Activated naive CD8-positive, alpha-beta T cell (primary cell): ENCODE results near the gene YKT6.
"Not testable (repeated sequence)": the region's sequence is repeated elsewhere in the genome, so short reads cannot be mapped to it uniquely, and the experiment has no call there.

Experiments
- H3K27ac Mint-ChIP-seq: one replicate; pipeline ENCODE4 v1.8.0; 2021; ENCODE audit warnings: mixed read lengths
- H3K27me3 Mint-ChIP-seq: one replicate; pipeline ENCODE4 v1.8.0; 2021; ENCODE audit warnings: mixed read lengths
- H3K36me3 Mint-ChIP-seq: one replicate; pipeline ENCODE4 v1.8.0; 2021; ENCODE audit warnings: mixed read lengths
- H3K4me1 Mint-ChIP-seq: one replicate; pipeline ENCODE4 v1.8.0; 2021; ENCODE audit warnings: low read depth, mixed read lengths
- H3K4me3 Mint-ChIP-seq: one replicate; pipeline ENCODE4 v1.8.0; 2021; ENCODE audit warnings: mild to moderate bottlenecking, mixed read lengths
- H3K9me3 Mint-ChIP-seq: one replicate; pipeline ENCODE4 v1.8.0; 2021; ENCODE audit warnings: low read depth, mixed read lengths

The YKT6 gene

DNA sequence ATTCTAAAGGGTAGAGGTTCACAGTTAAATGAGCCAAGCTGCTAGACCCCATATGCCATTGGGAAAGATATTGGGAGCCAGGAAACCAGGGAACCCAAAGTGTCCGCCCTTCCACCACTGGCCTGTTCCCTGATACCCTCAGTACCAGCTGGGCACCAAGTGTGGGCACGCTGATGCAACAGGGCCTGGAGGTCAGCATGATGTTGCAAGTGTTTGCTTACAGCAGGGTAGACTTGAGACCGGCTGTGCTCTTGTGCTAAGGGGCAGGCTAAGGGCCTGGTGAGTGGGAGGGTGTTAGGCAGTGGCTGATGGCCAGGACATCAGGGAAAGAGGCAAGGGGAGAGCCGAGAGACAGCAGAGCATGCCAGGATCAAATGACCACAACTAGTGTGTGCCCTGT, 38.6 kb upstream of the YKT6 start:
- H3K9me3 Mint-ChIP-seq, result peaks cover 6% of the 10 kb centered on the region
- no peaks in the 10 kb centered on the region for H3K36me3 Mint-ChIP-seq
- no peak overlapping the region for H3K4me3 Mint-ChIP-seq
- no peaks in the 10 kb centered on the region for H3K27me3 Mint-ChIP-seq
- H3K27ac Mint-ChIP-seq, result no peak overlapping the region
- peaks cover under 1% of the 10 kb centered on the region for H3K4me1 Mint-ChIP-seq

DNA sequence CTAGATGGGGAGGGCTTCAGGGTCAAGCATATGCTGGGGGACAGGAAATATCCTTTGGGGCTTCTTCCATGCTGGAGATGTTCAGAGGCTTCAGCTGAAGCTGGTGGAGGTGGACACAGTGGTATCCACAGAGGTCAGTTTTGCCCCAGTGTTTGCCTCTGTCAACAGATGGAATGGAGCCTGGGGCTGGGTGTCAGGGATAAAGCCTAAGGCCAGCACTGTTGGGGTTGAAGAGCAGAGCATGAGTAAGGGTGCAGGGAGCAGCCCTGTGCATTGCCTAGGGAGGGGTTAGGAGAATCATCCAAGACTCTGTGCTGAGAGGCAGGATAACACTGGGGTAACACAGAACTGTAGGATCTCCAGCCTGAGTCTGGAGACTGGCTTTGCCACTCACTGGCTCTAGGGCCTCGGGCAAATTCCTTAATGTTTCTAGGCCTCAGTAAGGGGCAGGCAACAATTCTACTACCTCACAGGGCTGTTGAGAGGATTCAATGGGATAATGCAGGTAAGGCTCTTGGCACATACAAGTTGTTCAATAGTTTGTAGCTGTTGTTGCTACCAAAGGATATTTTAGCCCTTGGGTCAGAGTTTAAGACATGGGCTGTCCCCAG, 37.9 kb upstream of the YKT6 start:
- Mint-ChIP-seq H3K36me3 (no peaks in the 10 kb centered on the region), H3K4me3 (no peak overlapping the region), H3K9me3 (peaks cover 6% of the 10 kb centered on the region), H3K27me3 (no peaks in the 10 kb centered on the region), H3K4me1 (peaks cover 8% of the 10 kb centered on the region), H3K27ac (no peak overlapping the region)

DNA sequence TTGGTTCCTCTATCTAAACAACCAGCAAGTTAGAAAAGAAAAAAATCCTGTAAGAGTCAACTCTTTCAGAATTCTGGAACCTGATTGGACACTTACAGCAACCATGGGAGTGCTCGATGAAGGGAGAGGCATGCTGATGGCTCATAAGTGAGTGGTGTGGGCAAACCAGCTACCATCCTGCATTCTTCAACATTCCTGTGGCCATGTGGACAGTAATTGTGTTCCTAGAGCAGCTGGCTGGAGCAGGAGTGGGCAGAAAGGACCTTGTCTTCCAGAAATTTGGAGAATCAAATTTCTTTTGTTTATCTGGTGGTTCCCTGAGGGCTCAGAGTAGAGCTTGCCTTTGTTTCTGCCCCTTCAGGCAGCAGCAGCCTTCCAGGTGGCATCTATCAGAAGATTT, 37.2 kb upstream of the YKT6 start:
- Mint-ChIP-seq H3K27ac (no peak overlapping the region), H3K36me3 (no peaks in the 10 kb centered on the region), H3K4me1 (peaks cover 8% of the 10 kb centered on the region), H3K9me3 (peaks cover 6% of the 10 kb centered on the region), H3K4me3 (no peak overlapping the region), H3K27me3 (no peaks in the 10 kb centered on the region)

DNA sequence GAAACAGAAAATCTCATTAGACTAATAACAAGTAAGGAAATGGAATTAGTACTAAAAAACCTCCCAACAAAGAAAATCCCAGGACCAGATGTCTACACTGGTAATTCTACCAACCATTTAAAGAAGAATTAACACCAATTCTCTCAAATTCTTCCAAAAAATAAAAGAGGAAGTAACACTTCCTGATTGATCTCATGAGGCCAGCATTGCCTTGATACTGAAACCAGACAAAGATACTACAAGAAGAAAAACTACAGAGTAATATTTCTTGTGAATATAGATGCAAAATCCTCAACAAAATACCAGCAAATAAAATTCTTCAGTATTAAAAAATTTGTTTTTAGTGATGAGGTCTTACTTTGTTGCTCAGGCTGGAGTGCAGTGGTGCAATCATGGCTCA, 32.9 kb upstream of the YKT6 start:
- Mint-ChIP-seq H3K27me3 (no peaks in the 10 kb centered on the region), H3K9me3 (peaks cover 6% of the 10 kb centered on the region), H3K4me1 (peaks cover 8% of the 10 kb centered on the region), H3K36me3 (no peaks in the 10 kb centered on the region), H3K4me3 (no peak overlapping the region), H3K27ac (no peak overlapping the region)

DNA sequence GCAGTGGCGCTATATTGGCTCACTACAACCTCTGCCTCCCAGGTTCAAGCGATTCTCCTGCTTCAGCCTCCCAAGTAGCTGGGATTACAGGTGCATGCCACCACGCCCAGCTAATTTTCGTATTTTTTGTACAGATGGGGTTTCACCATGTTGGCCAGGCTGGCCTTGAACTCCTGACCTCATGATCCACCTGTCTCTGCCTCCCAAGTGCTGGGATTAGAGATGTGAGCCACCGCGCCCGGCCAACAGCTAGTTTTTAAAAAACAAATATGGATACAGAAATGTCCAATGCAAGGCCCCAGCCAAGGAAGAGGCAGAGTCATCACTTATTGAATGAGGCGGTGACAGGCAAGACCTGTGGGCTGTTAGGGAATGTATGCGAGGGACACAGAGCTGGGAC, 28.9 kb upstream of the YKT6 start:
- H3K4me3 Mint-ChIP-seq, H3K9me3 Mint-ChIP-seq, H3K4me1 Mint-ChIP-seq: not testable (repeated sequence)

DNA sequence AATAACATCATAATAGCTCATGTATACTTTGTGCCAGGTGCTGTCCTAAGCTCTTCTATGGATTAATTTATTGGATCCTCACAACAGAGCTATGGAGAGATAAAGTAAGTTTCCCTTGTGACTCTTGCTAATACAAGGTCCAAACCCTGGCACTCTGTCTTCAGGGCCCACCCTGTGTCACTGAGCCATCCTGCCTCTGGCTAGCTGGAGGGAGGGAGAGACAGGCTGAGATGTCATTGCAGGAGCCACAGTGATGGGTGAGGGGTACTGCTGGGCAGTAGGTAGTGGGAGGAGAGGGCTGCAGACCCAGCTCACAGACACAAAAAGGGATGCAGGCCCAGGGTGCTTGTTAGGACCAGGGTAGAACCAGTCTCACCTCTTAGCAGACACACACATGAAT, 28.4 kb upstream of the YKT6 start:
- Mint-ChIP-seq H3K27me3 (peaks cover 4% of the 10 kb centered on the region), H3K4me1 (peaks cover 6% of the 10 kb centered on the region), H3K36me3 (no peaks in the 10 kb centered on the region), H3K9me3 (no peaks in the 10 kb centered on the region), H3K4me3 (no peak overlapping the region), H3K27ac (no peak overlapping the region)

More for the DNA sequence above, 28.9 kb upstream of the YKT6 start:
- not testable (repeated sequence) for H3K27me3 Mint-ChIP-seq, H3K27ac Mint-ChIP-seq, H3K36me3 Mint-ChIP-seq

DNA sequence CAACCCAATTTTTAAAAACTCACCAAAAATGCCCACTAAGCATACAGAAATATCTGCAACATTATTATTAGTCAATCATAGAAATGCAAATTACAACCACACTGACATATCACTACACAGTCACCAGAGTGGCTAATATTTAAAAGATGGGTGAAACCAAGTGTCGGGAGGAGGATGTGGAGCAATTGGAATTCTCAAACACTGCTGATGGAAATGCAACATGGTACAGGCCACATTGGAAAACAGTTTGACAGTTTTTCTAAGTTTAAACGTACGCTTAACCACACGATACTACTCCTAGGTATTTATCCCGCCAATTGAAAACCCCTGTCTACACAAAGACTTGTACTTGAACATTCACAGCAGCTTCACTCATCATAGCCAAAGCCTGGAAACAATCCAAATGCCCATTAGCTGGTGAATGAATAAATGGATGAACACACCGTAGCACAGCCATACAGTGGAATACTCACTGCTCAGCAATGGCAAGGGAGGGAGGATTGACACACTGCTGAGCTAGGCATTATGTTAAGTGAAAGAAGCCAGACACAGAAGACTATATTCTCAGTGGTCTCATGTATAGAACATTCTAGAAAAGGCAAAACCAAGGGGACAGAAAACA, 27.9 kb upstream of the YKT6 start:
- Mint-ChIP-seq H3K9me3 (no peaks in the 10 kb centered on the region), H3K36me3 (no peaks in the 10 kb centered on the region), H3K4me1 (peaks cover under 1% of the 10 kb centered on the region), H3K4me3 (no peak overlapping the region), H3K27ac (no peak overlapping the region), H3K27me3 (peaks cover 4% of the 10 kb centered on the region)

DNA sequence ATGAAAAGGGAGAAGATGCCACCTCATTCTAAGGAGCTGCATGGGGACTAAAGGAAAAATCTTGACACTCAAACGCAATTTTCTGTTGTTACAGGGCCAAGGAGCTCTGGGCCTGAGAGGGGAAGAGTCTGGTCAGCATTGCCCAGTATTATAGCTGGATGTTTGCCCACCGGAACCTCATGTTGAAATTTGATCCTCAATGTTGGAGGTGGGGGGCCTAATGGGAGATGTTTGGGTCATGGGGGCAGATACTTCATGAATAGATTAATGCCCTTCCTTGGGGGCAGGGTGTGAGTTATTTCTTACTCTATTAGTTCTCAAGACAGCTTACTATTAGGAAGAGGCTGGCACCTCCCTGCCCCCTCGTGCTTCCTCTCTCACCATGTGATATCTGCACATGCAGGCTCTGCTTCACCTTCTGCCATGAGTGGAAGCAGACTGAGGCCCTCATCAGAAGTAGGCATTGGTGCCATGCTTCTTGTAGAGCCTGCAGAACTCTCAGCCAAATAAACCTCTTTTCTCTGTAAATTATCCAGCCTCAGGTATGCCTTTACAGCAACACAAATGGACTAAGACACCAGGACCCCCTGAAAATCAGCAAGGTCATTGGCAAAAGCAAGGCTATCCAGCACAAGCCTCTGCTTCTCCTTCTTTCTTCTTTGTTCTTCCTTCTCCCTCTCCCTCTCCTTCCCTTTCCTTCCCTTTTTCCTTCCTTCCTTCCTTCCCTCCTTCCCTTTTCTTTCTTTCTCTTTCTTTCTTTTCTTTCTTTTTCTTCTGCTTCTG, 26.7 kb upstream of the YKT6 start:
- no peaks in the 10 kb centered on the region for H3K36me3 Mint-ChIP-seq
- H3K4me1 Mint-ChIP-seq, result no peaks in the 10 kb centered on the region
- H3K27ac Mint-ChIP-seq, result no peak overlapping the region
- no peaks in the 10 kb centered on the region for H3K9me3 Mint-ChIP-seq
- H3K4me3 Mint-ChIP-seq, result no peak overlapping the region
- H3K27me3 Mint-ChIP-seq, result peaks cover 4% of the 10 kb centered on the region

DNA sequence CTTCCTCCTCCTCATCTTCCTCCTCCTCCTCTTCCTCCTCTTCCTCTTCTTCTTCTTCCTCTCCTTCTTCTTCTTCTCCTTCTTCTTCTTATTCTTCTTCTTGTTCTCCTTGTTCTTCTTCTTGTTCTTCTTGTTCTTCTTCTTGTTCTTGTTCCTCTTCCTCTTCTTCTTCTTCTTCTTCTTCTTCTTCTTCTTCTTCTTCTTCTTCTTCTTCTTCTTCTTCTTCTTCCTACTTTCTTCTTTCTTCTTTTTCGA, 26.2 kb upstream of the YKT6 start:
- not testable (repeated sequence) for H3K27ac Mint-ChIP-seq, H3K4me3 Mint-ChIP-seq, H3K27me3 Mint-ChIP-seq, H3K9me3 Mint-ChIP-seq, H3K4me1 Mint-ChIP-seq, H3K36me3 Mint-ChIP-seq

DNA sequence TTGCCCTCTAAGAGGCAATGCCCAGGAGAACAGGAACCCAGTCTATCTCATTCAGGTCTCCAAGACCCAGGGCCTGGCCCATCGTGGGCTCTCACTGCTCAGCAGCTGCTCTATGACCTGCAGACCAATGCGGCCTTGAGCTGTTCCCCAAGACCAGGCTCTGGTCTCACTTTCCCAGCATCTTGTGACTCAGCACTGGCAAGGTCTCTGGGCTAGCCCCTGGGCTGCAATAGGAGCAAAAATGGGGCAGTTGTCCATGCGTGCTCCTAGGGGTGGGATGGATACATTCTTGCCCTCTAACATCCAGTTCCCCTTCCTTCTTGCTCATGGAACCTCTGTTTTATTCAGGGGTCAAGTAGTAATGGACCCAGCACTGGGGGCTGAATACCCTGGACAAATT, 25.0 kb upstream of the YKT6 start:
- H3K27me3 Mint-ChIP-seq, result peaks cover 4% of the 10 kb centered on the region
- no peaks in the 10 kb centered on the region for H3K9me3 Mint-ChIP-seq
- H3K4me1 Mint-ChIP-seq, result no peaks in the 10 kb centered on the region
- no peak overlapping the region for H3K27ac Mint-ChIP-seq
- no peaks in the 10 kb centered on the region for H3K36me3 Mint-ChIP-seq
- no peak overlapping the region for H3K4me3 Mint-ChIP-seq

DNA sequence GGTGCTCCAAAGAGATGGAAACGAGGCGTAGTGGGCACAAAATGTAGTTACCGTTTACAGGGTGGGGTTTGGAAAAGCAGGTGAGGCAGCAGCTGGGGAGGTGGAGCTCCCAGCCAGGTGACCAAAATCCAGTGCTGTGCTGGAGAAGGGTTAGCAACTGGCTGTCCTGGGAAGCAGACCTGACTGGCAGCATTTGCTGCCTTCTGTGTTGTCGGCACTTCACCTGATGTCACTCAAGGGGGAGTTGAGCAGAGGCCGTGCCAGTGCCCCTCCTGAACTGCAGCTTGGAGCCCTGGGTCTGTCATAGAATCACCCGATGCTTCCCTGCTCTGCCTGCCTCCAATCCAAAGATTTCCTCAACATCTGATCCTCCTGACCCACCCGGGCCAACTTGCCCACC, 24.3 kb upstream of the YKT6 start:
- no peaks in the 10 kb centered on the region for H3K4me1 Mint-ChIP-seq
- H3K36me3 Mint-ChIP-seq, result no peaks in the 10 kb centered on the region
- peaks cover 4% of the 10 kb centered on the region for H3K27me3 Mint-ChIP-seq
- no peak overlapping the region for H3K4me3 Mint-ChIP-seq
- no peak overlapping the region for H3K27ac Mint-ChIP-seq
- H3K9me3 Mint-ChIP-seq, result no peaks in the 10 kb centered on the region

DNA sequence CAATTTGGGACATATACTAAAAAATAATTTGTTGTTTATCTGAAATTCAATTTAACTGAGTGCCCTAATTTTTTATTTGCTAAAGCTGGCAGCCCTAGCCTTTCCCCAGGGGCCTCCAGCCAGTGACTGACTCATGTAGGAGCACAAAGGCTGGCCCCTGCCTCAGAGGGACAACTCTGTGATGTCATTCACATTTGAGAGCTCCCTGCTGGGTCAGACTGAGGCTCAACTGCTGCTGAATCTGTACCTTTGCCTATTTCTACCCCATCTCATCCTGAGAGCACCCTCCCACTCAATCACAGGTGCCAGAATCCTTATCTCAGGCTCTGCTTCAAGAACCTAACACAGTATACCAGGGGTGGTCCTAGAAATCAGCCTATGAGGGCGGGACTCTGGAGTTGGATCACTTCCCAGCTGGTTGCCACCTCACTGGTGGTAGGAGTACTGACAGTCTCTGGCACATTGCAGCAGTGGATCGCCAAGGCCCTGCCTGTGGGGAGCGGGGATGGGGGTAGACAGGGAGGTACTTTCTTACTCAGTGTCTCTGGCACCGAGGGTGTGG, 23.1 kb upstream of the YKT6 start:
- H3K27ac Mint-ChIP-seq, result no peak overlapping the region
- no peaks in the 10 kb centered on the region for H3K4me1 Mint-ChIP-seq
- H3K9me3 Mint-ChIP-seq, result no peaks in the 10 kb centered on the region
- H3K27me3 Mint-ChIP-seq, result peaks cover 4% of the 10 kb centered on the region
- no peaks in the 10 kb centered on the region for H3K36me3 Mint-ChIP-seq
- no peak overlapping the region for H3K4me3 Mint-ChIP-seq

DNA sequence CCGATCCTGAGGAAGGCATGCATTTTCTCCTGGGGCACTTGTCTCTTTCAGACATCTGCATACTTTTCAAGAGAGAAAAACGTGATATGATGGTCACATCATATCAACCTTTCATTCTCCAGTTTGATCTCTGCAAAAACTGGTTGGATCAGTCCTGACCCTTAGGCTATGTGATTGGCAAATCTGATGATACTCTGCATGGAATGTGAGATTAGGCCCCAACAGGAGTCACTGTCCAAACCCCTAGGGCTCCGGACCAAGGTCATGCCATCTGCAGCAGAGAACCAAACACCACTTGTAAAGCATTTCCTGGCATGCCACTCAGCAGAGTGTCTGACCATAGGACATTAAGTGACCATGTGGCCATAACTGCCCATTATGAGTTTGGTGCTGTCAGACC, 20.1 kb upstream of the YKT6 start:
- no peak overlapping the region for H3K27ac Mint-ChIP-seq
- H3K36me3 Mint-ChIP-seq, result no peaks in the 10 kb centered on the region
- H3K27me3 Mint-ChIP-seq, result peaks cover 1% of the 10 kb centered on the region
- peaks cover 5% of the 10 kb centered on the region for H3K9me3 Mint-ChIP-seq
- no peaks in the 10 kb centered on the region for H3K4me1 Mint-ChIP-seq
- no peak overlapping the region for H3K4me3 Mint-ChIP-seq

DNA sequence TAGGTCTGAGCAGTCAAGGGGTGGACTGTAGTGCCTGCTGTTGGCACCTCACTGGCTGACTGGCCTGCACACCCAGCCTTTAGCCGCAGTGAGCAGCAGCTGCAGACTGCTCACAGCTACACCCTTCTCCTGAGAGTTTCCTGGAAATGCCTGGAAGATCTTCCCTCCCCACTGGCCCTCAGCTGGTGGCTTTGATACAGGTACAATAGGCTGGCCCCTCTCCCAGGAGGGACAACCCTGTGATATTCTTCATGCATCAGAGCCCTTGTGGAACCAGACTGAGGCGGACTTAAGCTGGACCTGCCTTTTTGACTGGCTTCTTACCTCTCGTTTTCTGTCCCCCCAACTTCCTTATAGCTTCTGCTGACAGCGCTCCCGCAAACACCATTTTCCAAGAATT, 18.0 kb upstream of the YKT6 start:
- H3K4me1 Mint-ChIP-seq, result no peaks in the 10 kb centered on the region
- H3K4me3 Mint-ChIP-seq, result no peak overlapping the region
- no peaks in the 10 kb centered on the region for H3K36me3 Mint-ChIP-seq
- no peak overlapping the region for H3K27ac Mint-ChIP-seq
- no peaks in the 10 kb centered on the region for H3K27me3 Mint-ChIP-seq
- peaks cover 5% of the 10 kb centered on the region for H3K9me3 Mint-ChIP-seq

DNA sequence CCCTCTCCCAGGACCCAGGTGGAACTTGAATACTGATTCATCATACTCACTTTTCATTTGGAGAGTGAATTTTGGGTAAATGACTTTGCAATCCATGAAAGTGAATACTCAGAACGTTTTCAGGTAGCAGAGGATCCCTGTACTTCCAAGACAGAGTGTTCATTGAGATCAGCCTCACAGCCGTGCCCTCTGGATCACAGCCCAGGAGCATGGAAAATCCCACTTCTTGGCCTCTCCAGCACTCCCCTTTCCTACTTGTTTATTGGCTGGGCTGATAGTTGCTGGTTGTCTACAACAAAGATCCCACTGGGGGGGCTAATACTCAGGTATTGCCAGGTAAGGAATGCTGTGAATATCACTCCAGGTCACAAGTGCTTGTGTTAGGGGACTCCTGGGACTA, 17.4 kb upstream of the YKT6 start:
- Mint-ChIP-seq H3K27ac (no peak overlapping the region), H3K4me3 (no peak overlapping the region), H3K27me3 (no peaks in the 10 kb centered on the region), H3K4me1 (no peaks in the 10 kb centered on the region), H3K9me3 (peaks cover 5% of the 10 kb centered on the region), H3K36me3 (no peaks in the 10 kb centered on the region)
